Measurements from ENCODE around the gene CCN5. TPM values are rescaled to one million over a fixed set of nuclear protein-coding genes. Genes with fewer than 3 reads are reported as not detected.
"Not testable (repeated sequence)": the region's sequence is repeated elsewhere in the genome, so short reads cannot be mapped to it uniquely, and the experiment has no call there.

Gene CCN5, protein sequence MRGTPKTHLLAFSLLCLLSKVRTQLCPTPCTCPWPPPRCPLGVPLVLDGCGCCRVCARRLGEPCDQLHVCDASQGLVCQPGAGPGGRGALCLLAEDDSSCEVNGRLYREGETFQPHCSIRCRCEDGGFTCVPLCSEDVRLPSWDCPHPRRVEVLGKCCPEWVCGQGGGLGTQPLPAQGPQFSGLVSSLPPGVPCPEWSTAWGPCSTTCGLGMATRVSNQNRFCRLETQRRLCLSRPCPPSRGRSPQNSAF
- not detected for polyA plus RNA-seq (2012; ENCODE audit: insufficient read depth, insufficient read length)

DNA sequence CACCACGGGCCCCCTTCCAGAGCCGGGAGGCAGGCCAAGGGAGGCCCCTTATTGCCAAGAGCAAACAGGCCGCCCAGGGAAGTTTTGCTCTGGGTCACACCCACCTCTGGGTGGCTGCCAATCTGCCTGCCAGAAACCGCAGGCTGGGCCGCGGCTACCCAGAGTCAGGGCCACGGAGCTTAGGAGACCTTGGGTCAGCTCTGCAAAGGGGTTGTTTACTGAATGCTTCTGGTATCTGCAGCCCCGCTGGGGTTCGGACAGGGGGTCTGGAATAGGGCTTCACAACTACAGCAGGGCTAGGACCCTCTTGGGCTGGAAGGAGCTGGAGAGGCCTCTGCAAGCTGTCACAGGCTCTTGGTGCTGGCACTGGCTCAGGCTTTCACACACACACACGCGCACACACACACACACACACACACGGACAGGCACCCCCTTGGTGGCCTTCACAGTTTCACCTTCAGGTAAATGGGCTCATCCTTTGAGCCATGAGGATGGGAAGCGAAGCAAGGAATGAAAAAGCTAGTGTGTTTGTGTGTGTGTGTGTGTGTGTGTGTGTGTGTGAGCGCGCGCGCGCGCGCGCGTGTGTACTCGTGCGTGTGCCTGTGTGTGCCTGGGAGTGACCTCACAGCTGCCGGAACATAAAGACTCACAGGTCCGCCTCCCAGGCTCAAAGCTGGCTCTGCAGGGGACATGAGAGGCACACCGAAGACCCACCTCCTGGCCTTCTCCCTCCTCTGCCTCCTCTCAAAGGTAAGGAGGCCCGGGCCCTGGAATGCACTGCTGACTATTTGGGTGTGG, at the start of gene CCN5:
Gene CCN5, plus strand, starts transcription at position 669 of the 798 bp plus-strand sequence. Its CDS starts 22 bp downstream, at position 691.
- DNase-seq (ENCODE audit: low read depth, low spot score): no peak
- no peak within 1 kb of the TSS for H3K4me3 ChIP-seq (ENCODE audit: low read length)

DNA sequence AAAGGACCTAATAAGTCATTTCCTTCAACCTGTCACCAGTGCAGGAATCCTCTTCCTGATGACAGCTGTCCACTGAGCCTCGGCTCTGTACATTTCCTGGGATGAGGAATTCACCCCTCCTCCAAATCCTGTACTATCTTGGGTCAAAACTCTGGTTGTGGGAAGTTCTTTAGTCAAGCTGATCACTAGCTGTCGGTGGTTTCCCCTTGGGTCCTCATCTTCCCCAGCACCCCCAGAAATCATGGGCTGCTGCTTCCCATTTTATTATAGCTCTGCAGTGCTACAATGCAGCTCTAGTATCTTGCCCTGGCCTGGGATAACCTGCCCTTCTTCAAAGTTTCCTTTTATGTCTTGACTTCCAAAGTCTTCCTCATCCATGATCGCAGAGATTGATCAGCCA, 49.1 kb upstream of the CCN5 start:
- no peak for DNase-seq (ENCODE audit: low read depth, low spot score)
- no peak overlapping the region for H3K4me3 ChIP-seq (ENCODE audit: low read length)

DNA sequence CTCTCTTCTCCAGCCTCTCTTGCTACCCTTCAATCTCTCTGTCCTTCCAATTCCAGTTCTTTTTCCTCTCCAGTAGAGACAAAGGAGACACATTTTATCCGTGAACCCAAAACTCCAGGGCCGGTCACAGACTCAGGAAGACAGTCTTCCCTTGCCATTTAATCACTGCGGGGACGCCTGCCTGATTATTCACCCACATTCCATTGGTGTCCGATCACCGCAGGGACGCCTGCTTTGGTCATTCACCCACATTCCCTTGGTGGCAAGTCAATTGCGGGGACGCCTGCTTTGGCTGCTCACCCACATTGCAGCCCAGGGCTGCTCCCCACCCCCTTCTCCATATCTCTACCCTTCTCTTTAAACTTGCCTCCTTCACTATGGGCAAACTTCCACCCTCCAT, 44.3 kb upstream of the CCN5 start:
- peak overlapping the region; percentile 74 for H3K4me3 ChIP-seq (ENCODE audit: low read length)
- DNase-seq (ENCODE audit: low read depth, low spot score): not testable (repeated sequence)

DNA sequence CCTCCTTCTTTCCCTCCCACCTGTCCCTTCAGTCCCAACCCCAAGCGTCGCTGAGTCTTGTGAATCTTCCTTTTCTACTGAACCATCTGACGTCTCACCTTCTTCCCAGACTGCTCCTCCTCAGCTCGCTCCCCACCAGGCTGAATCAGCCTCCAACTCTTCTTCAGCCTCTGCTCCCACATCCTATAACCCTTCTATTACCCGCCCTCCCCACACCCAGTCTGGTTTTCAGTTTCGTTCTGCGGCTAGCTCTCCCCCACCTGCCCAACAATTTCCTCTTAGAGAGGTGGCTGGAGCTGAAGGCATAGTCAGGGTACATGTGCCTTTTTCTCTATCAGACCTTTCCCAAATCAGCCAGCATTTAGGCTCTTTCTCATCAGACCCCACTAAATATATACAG, 43.6 kb upstream of the CCN5 start:
- DNase-seq (ENCODE audit: low read depth, low spot score): peak; percentile 91
- H3K4me3 ChIP-seq (ENCODE audit: low read length): peak overlapping the region; percentile 74

DNA sequence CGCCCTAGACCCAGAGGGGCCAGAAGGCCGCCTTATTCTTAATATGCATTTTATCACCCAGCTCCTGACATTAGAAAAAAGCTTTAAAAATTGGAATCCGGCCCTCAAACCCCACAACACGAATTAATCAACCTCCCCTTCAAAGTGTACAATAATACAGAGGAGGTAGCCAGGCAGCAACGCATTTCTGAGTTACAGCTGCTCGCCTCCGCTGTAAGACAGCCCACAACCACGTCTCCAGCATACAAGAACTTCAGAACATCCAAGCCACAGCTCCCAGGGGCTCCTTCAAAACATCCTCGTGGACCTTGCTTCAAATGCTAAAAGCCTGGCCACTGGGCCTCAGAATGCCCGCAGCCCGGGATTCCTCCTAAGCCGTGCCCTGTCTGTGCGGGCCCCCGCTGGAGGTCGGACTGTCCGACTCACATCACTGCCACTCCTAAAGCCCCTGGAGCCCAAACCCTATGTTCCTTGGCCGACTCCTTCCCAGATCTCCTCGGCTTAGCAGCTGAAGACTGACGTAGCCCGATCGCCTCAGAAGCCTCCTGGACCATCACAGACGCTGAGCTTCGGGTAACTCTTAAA, 42.8 kb upstream of the CCN5 start:
- not testable (repeated sequence) for DNase-seq (ENCODE audit: low read depth, low spot score)
- H3K4me3 ChIP-seq (ENCODE audit: low read length): peak overlapping the region; percentile 74

DNA sequence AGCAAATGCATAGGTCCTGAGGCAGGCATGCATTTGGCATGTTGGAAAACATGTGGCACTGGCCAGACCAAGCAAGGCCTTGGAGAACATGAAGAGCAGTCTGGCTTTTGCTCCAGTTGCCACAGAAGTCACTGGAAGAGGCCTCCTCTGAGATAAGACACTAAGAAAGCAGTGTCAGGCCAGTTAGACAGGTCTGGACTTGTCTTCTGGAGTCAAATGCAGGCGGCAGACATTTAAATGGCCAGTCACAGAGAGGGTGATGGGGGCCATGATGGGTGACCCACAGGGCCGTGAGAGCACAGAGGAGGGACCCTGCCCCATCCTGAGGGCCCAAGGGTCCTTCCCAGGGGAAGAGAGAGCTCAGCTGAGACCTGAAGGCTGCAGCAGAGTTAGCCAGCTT, 36.9 kb upstream of the CCN5 start:
- no peak for DNase-seq (ENCODE audit: low read depth, low spot score)
- H3K4me3 ChIP-seq (ENCODE audit: low read length): no peak overlapping the region

DNA sequence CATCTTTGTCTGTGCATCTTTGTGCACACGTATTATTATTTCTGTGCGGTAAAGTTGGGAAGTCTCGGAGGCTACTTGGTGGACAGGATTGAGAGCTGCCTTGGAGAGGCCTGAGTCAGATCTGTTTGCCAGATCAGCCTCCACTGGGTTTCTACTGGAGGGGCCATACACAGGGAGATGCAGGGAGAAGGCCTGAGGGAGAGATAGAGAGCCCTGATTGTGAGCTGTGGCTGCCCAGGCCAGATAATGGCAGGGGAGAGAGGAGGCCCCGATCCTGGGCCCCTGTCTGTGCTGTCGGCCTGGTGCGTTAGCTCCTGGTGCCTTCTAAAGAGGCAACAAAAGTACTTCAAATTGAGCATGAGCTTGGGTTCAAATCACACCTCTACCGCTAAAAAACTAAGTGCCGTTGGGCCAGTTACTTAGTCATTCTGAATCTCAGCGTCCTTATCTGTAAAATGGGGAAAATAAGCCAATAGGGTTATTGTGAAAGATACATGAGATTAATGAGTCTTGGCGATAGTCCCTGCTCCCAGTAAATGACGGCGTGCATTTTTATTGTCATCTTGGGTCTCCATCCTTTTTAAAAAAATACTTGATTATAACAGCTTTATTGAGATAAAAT, 36.1 kb upstream of the CCN5 start:
- no peak overlapping the region for H3K4me3 ChIP-seq (ENCODE audit: low read length)
- no peak for DNase-seq (ENCODE audit: low read depth, low spot score)

DNA sequence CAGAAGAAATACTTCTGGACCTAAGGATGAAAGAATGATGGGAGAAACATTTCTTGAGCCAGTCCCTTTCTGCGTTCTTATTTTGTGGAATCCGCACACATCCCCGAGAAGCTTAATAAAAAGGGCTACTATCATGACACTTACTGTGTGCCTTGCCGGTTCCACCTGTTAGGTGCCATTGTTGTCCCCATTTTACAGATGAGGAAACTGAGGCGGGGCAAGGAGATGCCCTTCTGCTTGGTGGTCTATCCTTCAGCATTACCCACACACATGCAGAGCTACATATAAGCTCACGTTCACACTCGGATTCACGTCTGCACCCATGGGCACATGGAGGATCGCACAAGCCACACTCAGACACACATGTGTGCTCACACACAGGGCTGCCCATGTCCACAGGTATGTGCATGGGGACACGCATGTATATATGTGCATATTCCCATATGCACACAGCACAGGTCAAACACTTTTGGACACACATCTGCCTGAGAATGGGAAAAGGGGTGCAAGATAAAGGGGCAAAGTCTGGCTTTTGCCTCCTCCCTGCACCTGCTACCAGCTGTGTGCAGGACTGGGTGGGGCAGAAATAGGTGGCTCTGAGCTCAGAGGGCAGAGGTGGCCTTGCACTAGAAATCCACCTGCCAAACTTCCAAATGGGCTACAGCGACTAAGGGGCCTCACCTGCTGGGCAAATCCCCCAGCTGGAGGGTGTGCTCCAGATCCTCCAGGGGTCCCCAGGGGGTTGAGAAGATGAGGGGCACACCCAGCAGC, 33.2 kb upstream of the CCN5 start:
- H3K4me3 ChIP-seq (ENCODE audit: low read length): no peak overlapping the region
- no peak for DNase-seq (ENCODE audit: low read depth, low spot score)

DNA sequence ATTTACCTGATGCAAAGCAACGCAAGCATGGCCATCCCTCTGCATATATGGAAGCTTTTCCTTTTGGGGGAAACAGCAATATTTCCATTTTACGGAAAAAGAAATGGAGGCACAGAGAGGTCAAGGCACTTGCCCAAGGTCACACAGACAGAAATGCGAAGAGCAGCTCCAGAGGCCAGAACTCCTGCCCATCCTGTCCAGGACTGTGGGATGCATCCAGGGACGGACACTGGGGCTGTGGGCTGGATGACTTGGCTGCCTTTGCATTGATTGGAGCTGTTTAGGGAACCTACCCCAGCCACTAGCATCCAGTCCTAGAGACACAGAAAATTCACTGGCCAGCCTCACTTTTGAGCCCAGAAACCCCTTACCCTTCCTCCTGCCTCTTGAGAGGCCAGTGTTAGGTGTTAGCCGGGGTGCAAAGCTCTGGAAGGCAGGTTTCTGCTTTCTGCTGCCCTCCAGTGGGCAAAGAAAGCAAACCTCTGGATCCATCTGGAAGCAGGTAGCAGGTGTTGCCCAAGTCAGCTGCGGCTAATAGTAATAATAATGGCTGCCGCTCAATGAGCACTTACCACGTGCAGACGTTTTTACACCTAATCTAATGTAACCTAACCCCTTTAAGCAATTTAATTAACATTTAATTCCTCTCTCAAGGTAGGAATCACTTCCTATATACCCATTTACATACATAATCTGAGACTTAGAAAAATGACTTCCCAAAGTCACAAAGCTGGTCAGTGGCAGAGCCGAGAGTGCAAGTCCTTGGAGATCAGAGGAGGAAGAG, 31.7 kb upstream of the CCN5 start:
- H3K4me3 ChIP-seq (ENCODE audit: low read length): no peak overlapping the region
- peak; percentile 75 for DNase-seq (ENCODE audit: low read depth, low spot score)

DNA sequence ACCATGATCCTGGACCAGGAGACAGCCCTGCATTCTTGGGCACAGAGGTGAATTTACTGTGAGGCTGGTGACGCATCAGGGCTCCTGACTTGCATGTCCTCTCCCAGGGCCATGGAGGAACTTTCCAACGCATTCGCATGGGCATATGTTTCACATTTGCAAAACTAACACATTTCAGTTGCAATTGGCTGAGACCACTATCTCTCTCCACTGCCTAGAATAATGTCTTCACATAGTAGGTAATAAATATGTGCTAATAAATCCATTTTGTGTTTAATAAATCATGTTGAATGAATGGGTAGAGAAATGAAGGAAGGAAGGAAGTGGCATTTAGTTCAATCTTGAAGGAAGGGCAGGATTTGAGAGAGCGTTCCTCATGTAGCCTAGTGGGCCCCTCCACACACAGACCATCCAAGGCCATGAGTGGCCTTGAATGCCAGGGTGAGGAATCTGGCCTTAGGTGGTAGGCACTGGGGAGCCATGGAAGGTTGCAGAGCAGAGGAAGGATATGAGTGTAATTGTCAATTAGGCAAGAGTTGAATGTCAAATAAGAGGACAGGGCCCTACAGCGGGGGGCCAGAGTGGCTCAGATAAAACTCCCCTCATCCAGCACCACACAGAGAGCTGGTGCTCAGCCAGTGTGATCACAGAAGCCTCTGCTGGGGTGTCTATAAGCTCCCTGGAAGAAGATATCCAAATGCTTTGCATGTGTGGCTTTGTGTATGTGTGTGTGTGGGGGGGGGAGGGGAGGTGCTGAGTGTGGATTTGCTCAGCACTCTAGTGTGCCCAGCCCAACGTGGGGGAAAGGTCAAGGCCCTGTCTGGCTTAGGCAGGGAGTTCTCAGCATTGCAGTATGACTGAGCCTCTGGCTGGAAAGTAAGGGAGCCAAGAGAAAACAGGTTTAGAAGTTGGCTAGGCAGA, 30.9 kb upstream of the CCN5 start:
- H3K4me3 ChIP-seq (ENCODE audit: low read length): no peak overlapping the region
- DNase-seq (ENCODE audit: low read depth, low spot score): no peak

DNA sequence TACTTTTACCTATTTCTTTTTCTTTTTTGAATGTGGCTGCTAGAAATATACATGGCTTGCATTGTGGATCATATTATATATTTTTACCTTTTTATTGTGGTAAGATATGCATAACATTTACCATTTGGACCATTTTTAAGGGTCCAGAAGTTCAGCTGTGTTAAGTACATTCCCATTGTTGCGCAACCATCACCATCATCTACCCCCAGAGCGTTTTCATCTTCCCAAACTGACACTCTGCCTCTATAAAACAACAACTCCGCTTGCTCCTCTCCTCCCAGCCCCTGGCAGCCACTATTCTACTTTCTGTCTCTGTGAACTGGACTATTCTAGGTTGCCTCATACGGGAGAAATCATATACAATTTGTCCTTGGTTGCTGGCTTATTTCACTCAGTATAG, 28.2 kb upstream of the CCN5 start:
- DNase-seq (ENCODE audit: low read depth, low spot score): no peak
- no peak overlapping the region for H3K4me3 ChIP-seq (ENCODE audit: low read length)

DNA sequence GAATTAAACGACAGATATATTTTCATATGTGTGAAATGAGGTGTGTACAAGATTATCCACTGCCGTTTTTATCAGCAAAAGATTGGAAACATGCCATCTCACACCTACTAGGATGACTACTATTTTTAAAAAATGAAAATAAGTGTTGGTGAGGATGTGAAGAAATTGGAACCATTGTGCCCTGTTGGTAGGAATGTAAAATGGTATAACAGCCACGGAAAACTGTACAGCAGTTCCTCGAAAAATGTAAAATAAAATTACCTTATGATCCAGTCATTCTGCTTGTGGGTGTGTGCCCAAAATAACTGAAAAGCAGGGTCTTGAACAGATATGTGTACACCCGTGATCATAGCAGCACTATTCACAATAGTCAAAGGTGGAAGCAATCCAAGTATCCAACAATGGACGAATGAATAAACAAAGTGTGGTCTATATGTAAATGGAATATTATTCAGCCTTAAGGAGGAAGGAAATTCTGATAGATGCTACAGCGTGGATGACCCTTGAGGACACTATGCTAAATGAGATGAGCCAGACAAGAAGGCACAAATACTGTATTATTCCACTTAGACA, 27.0 kb upstream of the CCN5 start:
- H3K4me3 ChIP-seq (ENCODE audit: low read length): no peak overlapping the region
- DNase-seq (ENCODE audit: low read depth, low spot score): no peak

DNA sequence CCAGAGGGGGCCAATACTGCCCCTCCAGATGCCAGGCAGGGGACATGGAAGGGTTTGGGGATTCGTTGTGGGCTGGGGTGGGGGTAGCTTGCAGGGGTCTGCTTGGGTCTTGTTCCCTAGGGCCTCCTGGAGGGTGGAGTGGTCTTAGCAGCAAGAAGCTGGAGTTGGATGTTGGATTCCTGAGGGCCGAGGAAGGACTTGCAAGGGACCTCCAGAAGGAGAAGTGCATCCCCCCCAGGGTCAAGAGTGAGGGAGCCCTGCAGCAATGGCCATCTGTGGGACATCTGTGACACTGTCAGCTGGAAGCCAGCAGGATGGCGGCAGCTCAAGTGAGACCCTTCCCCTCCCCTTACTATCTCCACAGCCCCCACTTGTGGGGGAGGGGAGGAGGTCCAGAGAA, 25.4 kb upstream of the CCN5 start:
- no peak for DNase-seq (ENCODE audit: low read depth, low spot score)
- H3K4me3 ChIP-seq (ENCODE audit: low read length): no peak overlapping the region

DNA sequence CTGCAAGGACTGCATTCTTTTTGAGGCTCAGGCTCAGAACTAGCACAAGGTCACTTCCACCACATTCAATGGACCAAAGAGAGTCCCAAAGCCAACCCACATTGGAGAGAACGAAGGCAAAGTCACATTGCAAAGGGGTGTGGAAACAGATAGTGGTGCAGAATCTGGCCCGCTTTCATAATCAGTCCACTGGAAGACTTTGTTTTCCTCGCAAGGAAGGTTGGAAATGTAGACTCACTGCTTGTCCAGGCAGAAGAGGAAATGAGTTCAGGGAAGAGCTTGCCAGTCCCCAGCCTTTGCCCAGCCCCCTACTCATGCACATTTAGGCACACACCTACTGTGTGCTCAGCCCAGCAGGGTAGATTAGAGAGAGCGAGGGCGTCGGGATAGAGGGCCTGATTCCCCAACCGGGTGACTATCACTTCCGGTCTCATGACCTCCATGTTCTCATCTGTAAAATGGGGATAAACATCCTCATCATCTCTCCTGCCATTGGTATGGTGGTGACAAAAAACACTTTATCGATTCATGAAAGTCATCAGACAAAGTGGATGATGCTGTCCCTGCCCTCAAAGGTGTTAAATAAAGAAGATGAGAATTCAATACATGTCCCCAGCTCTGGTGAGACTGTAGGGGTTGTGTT, 24.3 kb upstream of the CCN5 start:
- no peak for DNase-seq (ENCODE audit: low read depth, low spot score)
- no peak overlapping the region for H3K4me3 ChIP-seq (ENCODE audit: low read length)

DNA sequence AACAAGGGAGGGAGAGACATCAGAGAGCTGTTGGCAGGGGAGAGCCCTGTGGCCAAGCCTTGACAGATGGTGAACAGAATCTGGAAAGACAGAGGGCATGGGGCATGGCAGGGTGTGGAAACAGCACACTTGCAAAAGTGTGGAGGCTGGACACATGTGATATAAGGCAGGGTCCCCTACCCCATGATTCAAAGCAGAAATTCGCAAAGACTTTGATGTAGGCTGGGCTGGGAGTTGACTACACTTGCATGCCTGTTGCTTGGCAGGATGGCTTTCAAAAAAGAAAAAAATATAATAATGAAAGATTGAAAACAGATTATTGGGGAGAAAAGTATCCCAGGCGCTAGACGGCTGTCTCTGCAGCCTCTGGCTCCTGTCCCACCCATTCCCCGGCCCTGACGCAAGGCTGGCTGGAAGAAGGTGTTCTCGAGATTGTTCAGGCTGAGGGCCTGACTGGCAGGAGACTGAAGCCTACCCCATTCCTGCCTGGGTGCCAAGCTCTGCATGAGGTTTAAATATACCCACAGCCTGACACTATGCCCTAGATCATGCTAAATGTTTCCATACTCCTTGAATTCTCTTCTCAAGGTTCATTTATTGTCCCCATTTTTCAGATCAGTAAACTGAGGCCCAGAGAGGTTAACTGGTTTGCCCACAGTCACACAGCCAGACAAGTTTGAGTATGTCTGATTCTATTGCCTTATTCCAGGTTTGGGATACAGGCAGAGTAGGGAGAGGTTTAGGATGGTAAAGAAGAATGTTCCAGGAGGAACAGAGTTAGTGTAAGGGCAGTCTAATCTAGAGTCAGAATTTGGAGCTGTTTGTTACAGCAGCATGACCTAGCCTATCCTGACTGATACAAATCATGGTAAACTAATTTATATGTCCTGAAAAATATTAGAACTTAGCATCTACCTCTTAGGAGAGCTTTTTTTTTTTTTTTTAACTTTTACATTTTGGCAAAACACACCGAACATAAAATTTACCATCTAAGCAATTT, 23.4 kb upstream of the CCN5 start:
- DNase-seq (ENCODE audit: low read depth, low spot score): no peak
- no peak overlapping the region for H3K4me3 ChIP-seq (ENCODE audit: low read length)

Data from Jurkat, Clone E6-1 (cell line).